GM10847 (cell line): Measurements from ENCODE around the gene TNFRSF19.

Experiments
- POLR2A ChIP-seq: IDR thresholded peaks from 2 replicates; pipeline ENCODE4 v1.6.1; 2011; ENCODE audit not compliant: insufficient read length; ENCODE audit errors: extremely low read depth

Gene TNFRSF19

GRCh38 chr13:23612182-23612581, 42.0 kb downstream of the TNFRSF19 start:
- no peak for TF ChIP-seq POLR2A

DNA sequence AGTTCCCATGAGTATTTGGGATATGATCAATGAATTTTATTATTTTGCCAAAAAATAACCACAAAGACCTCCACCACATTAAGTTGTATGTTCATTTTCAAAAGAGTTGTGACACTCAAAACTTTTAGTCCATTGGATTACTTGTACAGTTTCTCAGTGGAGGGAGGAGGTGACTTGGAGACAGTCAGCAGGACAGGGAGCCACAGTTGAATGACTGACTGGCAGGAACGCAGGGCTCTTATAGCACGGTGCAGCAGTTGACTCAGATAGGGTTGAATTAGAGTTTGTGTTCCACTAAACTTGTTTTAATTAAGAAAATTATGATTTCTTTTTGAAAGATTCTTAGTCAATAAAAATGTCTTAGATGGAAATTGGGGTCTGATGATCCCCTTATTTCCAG, 42.5 kb downstream of the TNFRSF19 start:
- no peak for TF ChIP-seq POLR2A

DNA sequence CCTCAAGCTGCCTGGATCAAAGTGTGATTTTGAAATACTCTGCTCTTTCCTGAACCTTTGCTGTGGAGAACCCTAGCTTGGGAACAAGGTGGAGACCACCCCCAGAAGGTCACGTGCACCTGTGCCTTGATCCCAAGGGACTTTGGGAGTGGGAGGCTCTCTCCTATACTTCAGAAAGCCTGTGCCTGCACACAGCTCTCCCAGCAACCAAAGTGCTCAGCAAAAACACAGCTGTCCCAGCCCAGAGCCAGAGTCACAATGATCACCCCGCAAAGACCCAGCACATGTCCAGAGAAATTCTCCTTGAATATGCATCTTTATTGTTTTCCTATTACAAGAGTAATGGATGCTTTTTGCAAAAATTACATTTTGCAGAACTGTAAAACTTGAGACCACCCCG, 43.4 kb downstream of the TNFRSF19 start:
- no peak for TF ChIP-seq POLR2A

DNA sequence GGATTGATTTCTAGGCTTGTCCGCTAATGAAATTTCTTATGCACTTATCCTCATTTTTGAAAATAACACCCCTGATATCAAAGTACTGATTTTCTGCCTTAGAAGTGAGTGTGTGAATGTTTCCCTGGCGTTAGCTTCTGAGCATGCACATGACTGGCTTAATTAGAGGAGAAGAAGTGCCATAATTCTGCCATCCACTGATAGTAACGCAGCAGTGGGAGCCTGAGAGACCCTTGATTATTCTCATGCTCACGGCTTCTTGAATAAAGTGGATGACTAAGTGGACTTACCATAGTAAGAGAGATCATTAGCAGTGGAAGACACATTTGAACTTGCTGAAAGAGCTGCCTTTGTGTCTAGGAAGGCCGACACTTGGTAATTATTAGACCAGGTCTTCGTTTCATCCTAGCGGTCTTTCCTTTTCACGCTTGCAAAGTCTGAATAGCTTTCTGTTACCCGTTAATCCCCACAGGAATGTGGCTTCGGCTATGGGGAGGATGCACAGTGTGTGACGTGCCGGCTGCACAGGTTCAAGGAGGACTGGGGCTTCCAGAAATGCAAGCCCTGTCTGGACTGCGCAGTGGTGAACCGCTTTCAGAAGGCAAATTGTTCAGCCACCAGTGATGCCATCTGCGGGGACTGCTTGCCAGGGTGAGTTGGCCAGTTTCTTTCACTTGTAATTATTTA, 45.3 kb downstream of the TNFRSF19 start:
- no peak for TF ChIP-seq POLR2A

DNA sequence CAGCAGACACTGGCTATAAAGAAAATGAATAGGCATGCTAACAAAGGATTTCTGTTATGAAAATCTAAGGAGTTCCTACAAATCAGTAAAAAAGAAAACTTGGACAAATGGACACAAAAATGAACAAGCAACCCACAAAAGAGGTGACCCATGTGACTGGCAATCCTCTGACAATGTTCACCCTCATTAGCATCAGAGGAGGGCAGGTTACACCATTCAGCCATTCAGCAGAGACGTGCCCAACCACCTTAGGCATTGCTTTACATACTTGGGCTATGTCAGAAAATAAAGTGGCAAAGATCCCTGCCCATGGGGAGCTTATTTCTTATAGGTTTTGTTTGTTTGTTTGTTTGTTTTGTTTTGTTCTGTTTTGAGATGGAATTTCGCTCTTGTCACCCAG, 46.0 kb downstream of the TNFRSF19 start:
- no peak for TF ChIP-seq POLR2A

DNA sequence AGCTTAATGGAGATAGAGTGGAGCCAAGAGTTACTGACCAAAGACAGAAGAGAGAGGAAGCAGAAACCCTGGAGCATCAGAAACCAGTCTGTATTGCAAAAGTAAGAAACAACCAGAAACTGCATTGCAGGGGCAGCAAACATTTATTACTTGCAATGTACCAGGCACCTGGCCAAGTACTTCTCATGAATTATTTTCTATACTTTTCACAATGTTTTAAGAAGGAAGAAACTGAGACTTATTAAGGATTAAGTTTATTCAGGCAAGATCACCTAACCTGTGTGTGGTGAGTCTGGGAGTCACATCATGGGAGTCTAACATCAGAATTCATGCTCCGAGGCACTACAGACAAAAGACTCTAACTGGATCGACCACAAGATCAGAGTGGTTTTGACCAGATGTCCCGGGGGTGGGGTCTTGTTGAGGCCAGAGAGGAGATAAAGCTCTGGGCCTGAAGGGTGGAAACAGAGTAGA, 47.4 kb downstream of the TNFRSF19 start:
- TF ChIP-seq POLR2A, result no peak

GRCh38 chr13:23618341-23618740, 48.1 kb downstream of the TNFRSF19 start:
- TF ChIP-seq POLR2A, result no peak

- TF ChIP-seq POLR2A, result no peak
Observed at GRCh38 chr13:23619068-23619855, 49.0 kb downstream of the TNFRSF19 start.

DNA sequence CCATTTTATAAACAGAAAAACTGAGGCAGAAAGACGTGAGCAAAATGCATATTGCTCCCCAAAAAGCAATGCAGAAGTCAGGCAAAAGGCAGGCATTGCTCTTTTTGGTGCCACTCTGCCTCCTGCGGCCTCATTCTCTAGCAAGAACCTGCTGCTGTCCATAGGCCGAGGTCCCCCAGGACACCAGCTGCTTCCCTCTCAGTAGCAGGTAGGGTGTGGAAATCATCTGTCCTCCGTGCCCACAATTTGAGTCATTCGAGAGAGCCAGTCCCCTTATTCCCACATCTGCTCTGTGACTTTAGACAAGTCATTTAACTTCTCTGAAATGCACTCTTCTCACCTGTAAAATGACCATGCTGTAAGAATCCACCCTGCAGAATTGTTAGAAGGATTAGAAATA, 50.0 kb downstream of the TNFRSF19 start:
- TF ChIP-seq POLR2A, result no peak

DNA sequence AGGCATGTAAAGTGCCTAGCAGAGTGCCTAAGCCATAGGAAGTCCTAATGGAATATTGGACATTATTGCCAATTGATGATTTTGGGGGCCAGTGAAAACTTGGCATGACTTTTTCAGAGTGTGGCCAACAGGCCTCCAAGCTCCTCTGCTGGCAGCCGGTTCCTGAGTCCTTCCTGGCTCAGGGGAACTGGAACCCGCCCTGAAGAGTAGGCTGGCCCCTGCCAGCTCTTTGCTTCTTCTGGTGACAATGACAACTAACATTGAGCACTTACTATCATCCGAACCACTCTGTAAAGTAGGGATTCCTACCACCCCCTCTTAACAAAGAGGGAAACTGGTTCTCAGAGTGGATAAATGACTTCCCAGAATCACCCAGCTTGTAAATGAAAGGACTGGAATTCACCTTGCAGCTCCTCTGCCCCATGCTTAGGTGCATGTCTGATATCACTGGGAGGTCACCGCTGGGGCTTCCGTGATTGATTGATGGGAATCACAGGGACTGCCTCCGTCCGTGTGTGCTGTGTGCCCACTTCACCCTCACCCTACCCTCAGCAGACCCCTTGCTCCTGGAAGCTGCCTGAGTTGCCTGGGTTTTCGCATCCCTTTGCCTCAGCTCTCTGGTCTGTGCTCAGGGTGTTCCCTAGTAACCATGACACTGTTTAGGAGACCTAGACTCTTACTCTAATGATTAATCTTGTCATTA, 50.6 kb downstream of the TNFRSF19 start:
- TF ChIP-seq POLR2A, result no peak

DNA sequence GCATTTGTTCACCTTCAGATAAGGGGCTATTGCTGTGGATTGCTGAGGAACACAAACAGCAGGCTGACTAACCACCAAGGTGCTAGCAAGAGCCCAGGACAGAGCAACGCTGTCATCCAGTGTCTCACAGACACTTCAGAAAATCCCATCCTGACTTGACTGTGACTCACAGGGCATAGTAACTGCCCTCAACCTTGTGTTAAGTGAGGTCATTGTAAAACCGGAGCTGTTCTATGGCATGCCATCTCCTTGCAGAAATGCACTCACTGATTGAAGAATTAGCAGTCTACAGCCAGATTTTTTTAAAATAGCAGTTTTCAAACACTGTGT, 51.1 kb downstream of the TNFRSF19 start:
- TF ChIP-seq POLR2A, result no peak

DNA sequence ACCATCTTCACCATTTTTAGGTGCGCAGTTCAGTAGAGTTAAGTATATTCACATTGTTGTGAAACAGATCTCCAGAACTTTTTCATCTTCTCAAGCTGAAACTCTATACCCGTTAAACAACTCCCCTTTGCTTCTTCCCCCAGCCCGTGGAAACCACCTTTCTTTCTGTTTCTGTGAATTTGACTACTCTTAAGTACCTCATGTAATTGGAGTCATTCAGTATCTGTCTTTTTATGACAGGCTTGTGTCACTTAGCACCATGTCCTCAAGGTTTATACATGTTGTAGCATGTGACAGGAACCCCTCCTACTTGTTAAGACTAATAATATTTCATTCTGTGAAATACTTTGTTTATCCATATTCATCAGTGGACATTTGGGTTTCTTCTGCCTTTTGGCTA, 52.8 kb downstream of the TNFRSF19 start:
- no peak for TF ChIP-seq POLR2A

DNA sequence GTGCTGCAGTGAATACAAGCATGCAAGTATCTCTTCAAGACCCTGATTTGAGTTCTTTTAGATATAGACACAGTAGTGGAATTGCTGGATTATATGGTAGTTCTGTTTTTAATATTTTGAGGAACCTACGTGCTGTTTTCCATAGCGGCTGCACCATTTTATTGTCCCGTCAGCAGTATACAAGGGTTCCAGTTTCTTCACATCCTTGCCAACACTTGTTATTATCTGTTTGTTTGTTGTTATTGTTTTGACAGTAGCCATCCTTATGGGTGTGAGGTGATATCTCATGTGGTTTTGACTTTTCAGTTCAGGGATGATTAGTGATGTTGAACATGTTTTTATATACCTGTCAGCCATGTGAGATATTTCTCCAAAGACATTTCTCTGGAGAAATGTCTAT, 53.2 kb downstream of the TNFRSF19 start:
- no peak for TF ChIP-seq POLR2A

- no peak for TF ChIP-seq POLR2A
Observed at GRCh38 chr13:23626700-23627099, 56.5 kb downstream of the TNFRSF19 start.

DNA sequence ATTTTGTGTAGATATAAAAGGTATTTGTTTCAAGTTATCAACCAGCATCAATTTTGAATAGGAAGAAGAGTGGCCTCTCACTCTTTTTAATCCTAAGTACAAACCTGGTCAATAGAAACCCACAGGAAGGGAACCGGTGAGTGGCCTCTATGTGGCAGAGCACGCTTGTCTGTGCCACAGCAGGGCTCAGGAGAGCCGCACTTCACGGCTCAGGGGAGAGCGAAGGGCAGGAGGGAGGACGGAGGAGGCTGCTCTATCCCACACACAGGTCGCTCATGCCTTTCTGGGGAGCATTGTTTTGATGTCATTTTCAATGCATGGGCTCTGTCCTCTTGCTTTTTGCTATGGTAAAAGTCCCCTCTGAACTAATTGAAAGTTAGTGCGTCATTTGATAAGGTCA, 57.2 kb downstream of the TNFRSF19 start:
- TF ChIP-seq POLR2A, result no peak

- TF ChIP-seq POLR2A, result no peak
Observed at GRCh38 chr13:23628250-23628649, 58.0 kb downstream of the TNFRSF19 start.
